ENCODE results near the gene CD109. TPM values are rescaled to one million over a fixed set of nuclear protein-coding genes. Genes with fewer than 3 reads are reported as not detected.

CD109 gene
- total and polyA plus RNA-seq, 10 of the 15 experiments (the other 5 are each of a cell fraction or from before 2014, with no cell fraction given) = 0.27 to 4.4 (median 2.1) TPM

GRCh38 chr6:73752943-73753342 lies 56.9 kb downstream of the CD109 start:
- in situ Hi-C loops (cut with MboI) (no loop called here), intact Hi-C loops (cut with micrococcal nuclease; ENCODE audit: unreplicated experiment) (no loop called here)
- Histone ChIP-seq H2AFZ (ENCODE audit: control insufficient read depth, low read depth, low read length) (no peak overlapping the region), H3K79me2 (ENCODE audit: control insufficient read depth, insufficient read depth, low read length) (no peaks in the 10 kb centered on the region), H3K27me3 (replicated peaks in 1 of 2; ENCODE audit: control insufficient read depth in 2 of 2, insufficient read depth in 2 of 2, low read length in 1 of 2) (no peaks in the 10 kb centered on the region), H3K27ac (ENCODE audit: control insufficient read depth, insufficient read depth) (no peak overlapping the region), H4K20me1 (ENCODE audit: control insufficient read depth, insufficient read depth) (no peaks in the 10 kb centered on the region), H3K4me1 (ENCODE audit: control insufficient read depth, insufficient read depth, low read length) (no peaks in the 10 kb centered on the region), H3K36me3 (ENCODE audit: control insufficient read depth in 2 of 2, insufficient read depth in 2 of 2, low read length in 1 of 2) (no peaks in the 10 kb centered on the region), H3K4me3 (no peak overlapping the region), H3K9me3 (replicated peaks; ENCODE audit: control insufficient read depth, insufficient read depth, low read length) (no peaks in the 10 kb centered on the region), H3K4me2 (ENCODE audit: control insufficient read depth, insufficient read depth) (no peak overlapping the region), H3K9ac (ENCODE audit: control insufficient read depth, insufficient read depth, low read length) (no peak overlapping the region)
- ChIA-PET POLR2A (no interaction called here), RAD21 (ENCODE audit: unreplicated experiment) (no interaction called here), CTCF (no interaction called here), SMC1A (ENCODE audit: uncharacterized antibody, unreplicated experiment) (no interaction called here)
- DNase-seq (ENCODE audit: low read depth, low spot score) (no peak), ATAC-seq (no peak), FAIRE-seq (no peak)
- TF ChIP-seq SMARCA5 (IDR thresholded peaks at IDR 0.05) = no peak
- TF ChIP-seq E4F1 (IDR thresholded peaks at IDR 0.05; ENCODE audit: borderline replicate concordance, partially characterized antibody) = no peak
- no peak for TF ChIP-seq SUZ12 (IDR thresholded peaks at IDR 0.05; ENCODE audit: unreplicated experiment)
- no peak for TF ChIP-seq SIN3A (IDR thresholded peaks at IDR 0.05; ENCODE audit: low read depth, low read length)
- TF ChIP-seq ZBED1 (IDR thresholded peaks at IDR 0.05; ENCODE audit: borderline replicate concordance) = no peak
- TF ChIP-seq, protein P1, sequence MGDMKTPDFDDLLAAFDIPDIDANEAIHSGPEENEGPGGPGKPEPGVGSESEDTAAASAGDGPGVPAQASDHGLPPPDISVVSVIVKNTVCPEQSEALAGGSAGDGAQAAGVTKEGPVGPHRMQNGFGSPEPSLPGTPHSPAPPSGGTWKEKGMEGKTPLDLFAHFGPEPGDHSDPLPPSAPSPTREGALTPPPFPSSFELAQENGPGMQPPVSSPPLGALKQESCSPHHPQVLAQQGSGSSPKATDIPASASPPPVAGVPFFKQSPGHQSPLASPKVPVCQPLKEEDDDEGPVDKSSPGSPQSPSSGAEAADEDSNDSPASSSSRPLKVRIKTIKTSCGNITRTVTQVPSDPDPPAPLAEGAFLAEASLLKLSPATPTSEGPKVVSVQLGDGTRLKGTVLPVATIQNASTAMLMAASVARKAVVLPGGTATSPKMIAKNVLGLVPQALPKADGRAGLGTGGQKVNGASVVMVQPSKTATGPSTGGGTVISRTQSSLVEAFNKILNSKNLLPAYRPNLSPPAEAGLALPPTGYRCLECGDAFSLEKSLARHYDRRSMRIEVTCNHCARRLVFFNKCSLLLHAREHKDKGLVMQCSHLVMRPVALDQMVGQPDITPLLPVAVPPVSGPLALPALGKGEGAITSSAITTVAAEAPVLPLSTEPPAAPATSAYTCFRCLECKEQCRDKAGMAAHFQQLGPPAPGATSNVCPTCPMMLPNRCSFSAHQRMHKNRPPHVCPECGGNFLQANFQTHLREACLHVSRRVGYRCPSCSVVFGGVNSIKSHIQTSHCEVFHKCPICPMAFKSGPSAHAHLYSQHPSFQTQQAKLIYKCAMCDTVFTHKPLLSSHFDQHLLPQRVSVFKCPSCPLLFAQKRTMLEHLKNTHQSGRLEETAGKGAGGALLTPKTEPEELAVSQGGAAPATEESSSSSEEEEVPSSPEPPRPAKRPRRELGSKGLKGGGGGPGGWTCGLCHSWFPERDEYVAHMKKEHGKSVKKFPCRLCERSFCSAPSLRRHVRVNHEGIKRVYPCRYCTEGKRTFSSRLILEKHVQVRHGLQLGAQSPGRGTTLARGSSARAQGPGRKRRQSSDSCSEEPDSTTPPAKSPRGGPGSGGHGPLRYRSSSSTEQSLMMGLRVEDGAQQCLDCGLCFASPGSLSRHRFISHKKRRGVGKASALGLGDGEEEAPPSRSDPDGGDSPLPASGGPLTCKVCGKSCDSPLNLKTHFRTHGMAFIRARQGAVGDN (IDR thresholded peaks at IDR 0.05) = no peak
- TF ChIP-seq ZBTB40 (IDR thresholded peaks at IDR 0.05; ENCODE audit: borderline replicate concordance) = peak; percentile 34; the same call in 1 of the 2 replicates
- WGBS (ENCODE audit: insufficient coverage, insufficient replicate concordance, low lambda C conversion rate, missing lambda C conversion rate) = 37% methylated on average over 3 of the region's 3 CpGs
- no TSS peak for BruUV-seq (replicated peaks)
